ENCODE results near the gene KHDRBS1.
"Not testable (repeated sequence)": the region's sequence is repeated elsewhere in the genome, so short reads cannot be mapped to it uniquely, and the experiment has no call there.

Gene KHDRBS1

DNA sequence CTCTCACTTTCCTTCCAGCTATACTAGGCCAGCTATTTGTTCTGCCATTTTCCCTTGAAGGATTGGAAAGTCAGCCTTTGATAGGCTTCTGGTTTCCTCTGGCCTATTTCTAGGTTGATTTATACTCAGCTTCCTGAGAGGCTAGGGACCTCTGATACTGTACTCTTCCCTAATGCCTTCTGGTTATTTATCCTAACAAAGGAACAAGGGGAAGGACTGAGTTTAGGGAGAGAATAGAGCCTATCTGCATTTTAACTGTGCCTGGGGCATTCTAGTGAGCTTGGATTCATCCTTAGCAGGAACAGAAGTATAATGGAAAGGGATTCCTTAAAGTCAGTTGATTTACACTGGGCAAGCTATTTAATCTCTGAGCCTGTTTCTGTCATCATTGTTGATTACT is 47.2 kb downstream of the KHDRBS1 start:
- CTCF ChIA-PET: interaction anchor here (0.7 to 2.8 kb wide), 3 partner anchors 7 to 84 kb away, joined by 4 to 14 read pairs (median 6); no protein-coding TSS in a partner anchor
- no peaks in the 10 kb centered on the region for H3K9me3 Mint-ChIP-seq
- H3K27me3 Mint-ChIP-seq: no peaks in the 10 kb centered on the region
- peaks cover 7% of the 10 kb centered on the region for H3K4me1 Mint-ChIP-seq
- peaks cover 42% of the 10 kb centered on the region for H3K36me3 Mint-ChIP-seq
- no peak overlapping the region for H3K4me3 Mint-ChIP-seq
- DNase-seq: no peak
- H3K27ac Mint-ChIP-seq: no peak overlapping the region

DNA sequence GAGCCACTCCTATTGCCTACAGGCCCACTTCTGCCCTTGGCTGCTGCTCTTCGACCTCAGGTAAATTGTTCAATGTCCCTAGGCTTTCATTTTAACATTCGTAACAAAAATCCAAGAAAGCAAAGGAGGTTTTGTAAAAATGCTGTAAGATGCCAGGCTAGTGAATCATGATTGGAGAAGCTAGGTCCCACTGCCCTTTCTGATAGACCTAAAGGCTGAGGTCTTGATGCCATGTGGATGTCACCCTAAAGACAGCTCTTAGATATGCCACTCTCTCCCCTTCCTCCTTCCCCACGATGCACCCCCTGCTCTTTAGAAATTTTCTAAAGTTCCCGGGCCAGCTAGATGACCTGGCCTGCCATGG is 49.2 kb downstream of the KHDRBS1 start:
- no peak for DNase-seq
- CTCF ChIA-PET: interaction anchor here (0.6 to 2.8 kb wide), 12 partner anchors 9 to 398 kb away, joined by 3 to 14 read pairs (median 4); partner anchors contain the start of genes SPOCD1 and TMEM39B
- no peaks in the 10 kb centered on the region for H3K9me3 Mint-ChIP-seq
- peak overlapping the region; percentile 52 for H3K27ac Mint-ChIP-seq
- no peak overlapping the region for H3K4me3 Mint-ChIP-seq
- peaks cover 20% of the 10 kb centered on the region for H3K4me1 Mint-ChIP-seq
- peaks cover 5% of the 10 kb centered on the region for H3K27me3 Mint-ChIP-seq
- H3K36me3 Mint-ChIP-seq: peaks cover 31% of the 10 kb centered on the region

DNA sequence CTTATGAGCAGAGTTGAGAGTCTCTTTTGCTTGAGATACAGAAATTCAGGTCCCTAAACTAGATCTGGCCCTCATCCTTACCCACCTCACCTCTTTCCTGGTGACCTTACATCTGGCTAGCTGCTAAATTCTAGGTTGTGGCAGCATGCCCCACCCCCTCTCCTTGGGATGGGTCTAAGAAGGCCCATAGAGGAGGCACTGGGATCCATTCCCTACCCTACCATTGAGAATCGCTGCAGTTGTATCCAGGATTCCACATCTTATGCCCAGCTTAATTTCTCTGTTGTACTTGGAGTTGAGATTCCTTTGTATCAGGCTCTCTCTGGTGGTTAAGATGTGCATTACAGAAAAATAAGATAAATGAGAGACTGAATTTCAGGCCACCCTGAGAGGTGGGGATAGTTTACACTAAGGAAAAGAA is 49.6 kb downstream of the KHDRBS1 start:
- CTCF ChIA-PET: interaction anchor here (0.6 to 2.8 kb wide), 10 partner anchors 9 to 399 kb away, joined by 3 to 14 read pairs (median 4); partner anchors contain the start of genes SPOCD1 and TMEM39B
- H3K27me3 Mint-ChIP-seq: peaks cover 9% of the 10 kb centered on the region
- H3K9me3 Mint-ChIP-seq: no peaks in the 10 kb centered on the region
- no peak for DNase-seq
- peak overlapping the region; percentile 60 for H3K27ac Mint-ChIP-seq
- H3K36me3 Mint-ChIP-seq: peaks cover 29% of the 10 kb centered on the region
- H3K4me3 Mint-ChIP-seq: no peak overlapping the region
- peaks cover 22% of the 10 kb centered on the region for H3K4me1 Mint-ChIP-seq

DNA sequence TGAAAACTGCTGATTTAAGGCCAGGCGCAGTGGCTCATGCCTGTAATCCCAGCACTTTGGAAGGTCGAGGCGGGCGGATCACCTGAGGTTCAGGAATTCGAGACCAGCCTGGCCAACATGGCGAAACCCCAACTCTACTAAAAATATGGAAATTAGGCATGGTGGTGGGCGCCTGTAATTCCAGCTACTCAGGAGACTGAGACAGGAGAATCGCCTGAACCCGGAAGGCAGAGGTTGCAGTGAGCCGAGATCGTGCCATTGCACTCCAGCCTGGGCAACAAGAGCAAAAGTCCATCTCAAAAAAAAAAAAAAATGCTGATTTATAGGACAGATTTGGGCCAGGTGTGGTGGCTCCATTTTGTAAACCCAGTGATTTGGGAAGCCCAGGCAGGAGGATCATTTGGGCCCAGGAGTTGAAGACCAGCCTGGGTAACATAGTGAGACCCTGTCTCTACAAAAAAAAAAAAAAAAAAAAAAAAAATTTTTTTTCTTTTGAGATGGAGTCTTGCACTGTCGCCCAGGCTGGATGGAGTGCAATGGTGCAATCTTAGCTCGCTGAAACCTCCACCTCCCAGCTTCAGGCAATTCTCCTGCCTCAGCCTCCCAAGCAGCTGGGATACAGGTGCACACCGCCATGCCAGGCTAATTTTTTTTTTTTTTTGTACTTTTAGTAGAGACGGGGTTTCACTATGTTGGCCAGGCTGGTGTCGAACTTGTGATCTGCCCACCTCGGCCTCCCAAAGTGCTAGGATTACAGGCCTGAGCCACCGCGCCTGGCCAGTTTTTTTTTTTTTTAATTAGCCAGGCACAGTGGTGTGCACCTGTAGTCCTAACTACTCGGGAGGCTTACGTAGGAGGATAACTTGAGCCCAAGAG is 52.2 kb downstream of the KHDRBS1 start:
- H3K4me1 Mint-ChIP-seq: peaks cover 33% of the 10 kb centered on the region
- not testable (repeated sequence) for DNase-seq, H3K4me3 Mint-ChIP-seq, H3K27ac Mint-ChIP-seq, H3K9me3 Mint-ChIP-seq
- peaks cover 15% of the 10 kb centered on the region for H3K36me3 Mint-ChIP-seq
- CTCF ChIA-PET: interaction anchor here (0.6 to 1.0 kb wide), 6 partner anchors 15 to 350 kb away, joined by 3 read pairs; no protein-coding TSS in a partner anchor
- H3K27me3 Mint-ChIP-seq: peaks cover 28% of the 10 kb centered on the region

DNA sequence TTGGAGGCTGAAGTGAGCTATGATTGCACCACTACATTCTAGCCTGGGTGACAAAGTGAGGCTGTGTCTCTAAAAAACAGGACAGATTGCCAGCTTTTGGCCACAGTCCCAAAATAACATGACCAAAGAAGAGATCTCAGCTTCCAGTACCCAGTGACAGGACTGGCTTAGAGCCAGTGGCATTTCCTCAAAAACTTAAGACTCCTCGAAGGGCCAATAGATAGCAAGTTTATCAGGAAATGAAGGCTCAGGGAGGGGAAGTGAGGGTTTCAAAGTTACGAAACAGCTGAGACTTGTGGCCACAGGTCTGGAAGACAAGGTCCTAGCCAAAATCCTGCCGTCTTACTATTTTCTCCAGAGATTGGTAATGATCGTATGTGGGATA is 52.8 kb downstream of the KHDRBS1 start:
- Mint-ChIP-seq H3K4me3 (no peak overlapping the region), H3K27ac (peak overlapping the region; percentile 3), H3K27me3 (peaks cover 28% of the 10 kb centered on the region), H3K9me3 (no peaks in the 10 kb centered on the region), H3K4me1 (peaks cover 33% of the 10 kb centered on the region), H3K36me3 (peaks cover 10% of the 10 kb centered on the region)
- CTCF ChIA-PET: interaction anchor here (0.7 to 1.0 kb wide), 3 partner anchors 14 to 351 kb away, joined by 3 read pairs; no protein-coding TSS in a partner anchor
- DNase-seq: no peak

DNA sequence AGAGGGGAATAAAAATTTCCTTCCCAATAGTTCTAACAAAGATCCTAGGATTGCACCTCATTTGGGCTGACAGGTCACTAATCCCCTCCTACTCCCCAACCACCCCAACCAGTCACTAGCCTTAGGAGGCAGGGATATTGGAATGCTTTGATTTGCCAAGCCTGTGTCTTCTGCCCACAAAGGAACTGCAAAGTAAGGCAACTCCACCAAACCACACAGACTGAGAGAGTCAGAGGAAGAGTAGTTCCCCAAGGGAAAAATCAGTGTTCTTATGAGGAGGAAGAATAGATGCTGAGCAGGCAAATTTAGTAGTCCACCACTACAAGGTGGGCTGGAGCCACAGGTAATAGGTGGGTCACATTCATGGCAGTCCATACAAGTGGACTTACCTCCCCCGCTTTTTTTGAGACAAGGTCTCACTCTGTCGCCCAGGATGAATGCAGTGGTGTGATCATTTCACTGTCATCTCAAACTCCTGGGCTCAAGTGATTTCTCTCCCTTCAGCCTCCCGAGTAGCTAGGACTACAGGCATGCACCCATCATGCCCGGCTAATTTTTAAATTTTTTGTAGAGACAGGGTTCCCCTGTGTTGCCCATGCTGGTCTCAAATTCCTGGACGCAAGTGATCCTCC is 55.4 kb downstream of the KHDRBS1 start:
- Mint-ChIP-seq H3K4me1 (peaks cover 52% of the 10 kb centered on the region), H3K4me3 (no peak overlapping the region), H3K27ac (no peak overlapping the region), H3K9me3 (no peaks in the 10 kb centered on the region), H3K36me3 (no peaks in the 10 kb centered on the region), H3K27me3 (peaks cover 28% of the 10 kb centered on the region)
- CTCF ChIA-PET: interaction anchor here (0.7 kb wide), 1 partner anchor 253 kb away, joined by 3 read pairs; no protein-coding TSS in a partner anchor
- DNase-seq: no peak

DNA sequence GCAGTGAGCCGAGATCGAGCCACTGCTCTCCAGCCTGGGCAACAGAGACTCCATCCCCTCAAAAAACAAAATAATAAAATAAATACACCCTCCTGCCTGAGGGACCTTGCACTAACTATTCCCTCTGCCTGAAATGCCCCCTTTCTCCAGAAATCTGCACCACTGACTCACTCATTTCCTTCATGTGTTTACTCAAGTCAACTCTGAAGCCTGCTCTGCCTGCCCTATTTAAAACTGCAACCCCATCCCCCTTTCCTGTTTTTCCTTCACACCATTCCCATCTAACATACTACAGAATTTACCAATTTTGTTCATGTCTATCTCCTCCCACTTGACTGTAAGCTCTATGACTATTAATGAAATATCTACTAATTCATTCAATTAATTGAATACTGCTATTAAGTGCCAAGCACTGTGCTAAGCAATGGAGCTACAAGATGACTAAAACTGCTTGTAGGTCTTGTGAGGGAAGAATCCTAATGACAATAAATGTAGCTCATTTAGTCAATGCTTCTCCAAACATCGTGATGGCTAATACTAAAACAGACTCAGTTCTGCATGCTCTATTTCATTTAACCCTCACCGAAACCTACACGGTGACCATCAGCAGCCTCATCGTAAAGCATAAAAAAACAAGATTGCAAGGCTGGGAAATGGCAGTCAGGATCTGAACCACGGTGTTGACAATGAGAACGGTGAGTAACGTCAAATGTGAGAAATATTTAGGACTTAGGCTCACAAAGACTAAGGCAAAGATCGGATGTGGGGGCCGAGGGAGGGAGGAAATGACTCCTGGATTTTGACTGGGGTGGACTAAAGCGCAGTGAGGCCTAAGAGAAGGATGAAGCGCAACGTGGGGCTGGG is 58.3 kb downstream of the KHDRBS1 start:
- Mint-ChIP-seq H3K27ac (peak overlapping the region; percentile 90), H3K4me3 (peak overlapping the region; percentile 78), H3K9me3 (no peaks in the 10 kb centered on the region), H3K27me3 (peaks cover 26% of the 10 kb centered on the region), H3K4me1 (peaks cover 54% of the 10 kb centered on the region), H3K36me3 (peaks cover 15% of the 10 kb centered on the region)
- CTCF ChIA-PET: interaction anchor here (1.1 to 1.8 kb wide), 2 partner anchors 9 to 37 kb away, joined by 3 to 8 read pairs; no protein-coding TSS in a partner anchor
- DNase-seq: no peak

DNA sequence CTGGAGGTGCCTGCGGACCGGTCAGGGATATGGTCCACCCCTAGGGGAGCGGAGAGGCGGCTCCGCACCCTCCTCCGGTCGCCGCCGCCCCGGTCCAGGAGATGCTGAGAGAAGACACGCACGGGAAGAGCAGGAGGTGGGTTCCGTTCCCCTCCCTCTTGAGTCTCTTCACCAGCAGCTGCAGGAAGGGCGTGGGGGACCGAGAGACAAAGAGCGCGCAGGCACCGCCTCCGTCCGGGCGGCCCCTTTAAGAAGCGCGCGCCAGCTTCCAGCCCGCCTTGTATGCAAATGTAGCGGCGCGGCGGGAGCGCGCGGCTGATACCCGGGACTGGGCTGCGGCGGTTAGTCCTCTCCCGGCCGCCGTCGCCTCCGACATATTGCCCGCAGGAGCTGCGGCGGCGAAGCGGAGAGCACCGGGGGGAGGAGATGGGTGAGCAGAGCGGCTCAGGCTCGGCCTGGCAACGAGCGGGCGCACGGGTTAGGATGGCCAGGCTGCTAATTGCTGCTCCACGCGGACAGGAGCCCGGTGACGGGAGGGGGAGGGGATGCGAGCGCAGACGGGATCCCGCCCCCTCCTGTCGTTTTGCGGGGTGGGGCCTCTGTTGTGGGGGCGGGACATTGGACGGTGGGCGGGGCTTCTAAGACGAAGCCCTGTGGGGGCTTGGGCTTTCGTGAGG is 59.1 kb downstream of the KHDRBS1 start, which contains the start of gene TMEM39B:
Gene TMEM39B (plus strand): TSS at position 318 of the 677 bp plus-strand sequence. CDS start 109 bp downstream, at position 427.
- peaks cover 55% of the 10 kb centered on the region for H3K4me1 Mint-ChIP-seq
- peak; percentile 96 for DNase-seq
- H3K9me3 Mint-ChIP-seq: no peaks in the 10 kb centered on the region
- H3K27ac Mint-ChIP-seq: peak within 1 kb of the TSS; percentile 90
- peak within 1 kb of the TSS; percentile 78 for H3K4me3 Mint-ChIP-seq
- CTCF ChIA-PET: interaction anchor here (0.6 to 1.8 kb wide), 6 partner anchors 10 to 176 kb away, joined by 3 to 8 read pairs (median 3); no protein-coding TSS in a partner anchor
- peaks cover 23% of the 10 kb centered on the region for H3K27me3 Mint-ChIP-seq
- H3K36me3 Mint-ChIP-seq: peaks cover 21% of the 10 kb centered on the region

DNA sequence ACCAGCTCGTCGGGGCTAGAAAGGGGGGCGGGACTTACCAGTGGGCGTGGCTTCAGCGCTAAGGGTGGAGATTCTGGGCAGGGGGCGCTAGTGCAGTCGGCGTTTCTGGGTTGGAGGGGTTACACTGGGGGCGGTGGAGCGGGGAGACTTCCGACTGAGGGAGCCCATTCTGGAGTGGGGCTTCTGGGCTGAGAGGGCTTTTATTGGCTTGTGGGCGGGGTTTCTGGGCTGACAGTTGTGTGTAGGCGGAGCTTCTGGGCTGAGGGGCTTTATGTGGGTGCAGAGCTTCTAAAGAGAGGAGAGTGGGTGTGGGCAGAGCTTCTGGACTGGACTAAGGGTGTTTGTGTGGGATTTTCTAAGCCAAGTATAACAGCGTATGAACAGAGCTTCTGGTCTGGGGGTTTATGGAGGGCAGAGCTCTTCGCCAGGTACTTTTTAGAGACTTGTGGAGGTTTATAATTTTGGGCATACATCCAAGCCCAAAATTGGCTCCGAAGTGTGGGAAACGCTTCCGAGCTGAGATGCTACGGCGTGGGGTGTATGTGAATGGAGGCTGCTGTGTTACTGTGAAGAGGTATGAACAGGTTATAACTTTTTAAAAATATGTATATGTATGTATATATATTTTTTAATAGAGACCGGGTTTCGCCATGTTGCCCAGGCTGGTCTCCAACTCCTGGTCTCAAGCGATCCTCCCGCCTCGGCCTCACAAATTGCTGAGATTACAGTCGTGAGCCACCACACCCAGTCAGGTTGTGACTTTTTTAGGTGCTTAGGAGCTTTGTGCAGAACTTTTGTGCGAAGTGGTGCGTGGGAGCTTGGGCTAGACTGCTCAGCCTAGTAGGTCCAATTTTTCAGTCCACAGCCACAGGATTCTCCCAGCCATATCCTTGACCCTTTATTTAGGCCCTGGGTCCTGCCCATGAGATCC is 59.9 kb downstream of the KHDRBS1 start:
- Mint-ChIP-seq H3K27me3 (peaks cover 17% of the 10 kb centered on the region), H3K4me3 (peak overlapping the region; percentile 78), H3K36me3 (peaks cover 25% of the 10 kb centered on the region), H3K4me1 (peaks cover 51% of the 10 kb centered on the region), H3K9me3 (no peaks in the 10 kb centered on the region), H3K27ac (peak overlapping the region; percentile 90)
- DNase-seq: peak; percentile 92
- CTCF ChIA-PET: interaction anchor here (0.6 to 2.0 kb wide), 7 partner anchors 11 to 175 kb away, joined by 3 to 10 read pairs (median 3); partner anchors contain the start of gene KPNA6

DNA sequence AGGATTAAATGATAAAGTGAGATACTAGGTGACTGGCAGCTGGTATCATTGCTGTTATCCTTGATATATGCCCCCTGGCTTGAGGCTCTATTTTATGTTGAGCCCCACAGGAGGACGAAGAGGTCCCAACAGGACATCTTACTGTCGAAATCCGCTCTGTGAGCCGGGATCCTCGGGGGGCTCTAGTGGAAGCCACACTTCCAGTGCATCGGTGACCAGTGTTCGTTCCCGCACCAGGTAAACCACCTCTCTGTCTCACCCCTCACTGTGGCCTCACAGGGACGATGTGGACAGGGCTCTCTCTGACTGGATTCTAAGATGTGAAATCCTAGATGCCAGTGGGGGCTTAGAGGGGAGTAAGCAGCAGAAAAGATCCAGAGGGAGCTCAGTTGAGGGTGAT is 61.2 kb downstream of the KHDRBS1 start:
- Mint-ChIP-seq H3K27me3 (peaks cover 9% of the 10 kb centered on the region), H3K9me3 (no peaks in the 10 kb centered on the region), H3K4me1 (peaks cover 47% of the 10 kb centered on the region), H3K4me3 (peak overlapping the region; percentile 40), H3K27ac (no peak overlapping the region), H3K36me3 (peaks cover 28% of the 10 kb centered on the region)
- CTCF ChIA-PET: interaction anchor here (1.2 to 2.0 kb wide), 2 partner anchors 34 to 36 kb away, joined by 3 to 10 read pairs; partner anchors contain the start of gene KPNA6
- DNase-seq: no peak

DNA sequence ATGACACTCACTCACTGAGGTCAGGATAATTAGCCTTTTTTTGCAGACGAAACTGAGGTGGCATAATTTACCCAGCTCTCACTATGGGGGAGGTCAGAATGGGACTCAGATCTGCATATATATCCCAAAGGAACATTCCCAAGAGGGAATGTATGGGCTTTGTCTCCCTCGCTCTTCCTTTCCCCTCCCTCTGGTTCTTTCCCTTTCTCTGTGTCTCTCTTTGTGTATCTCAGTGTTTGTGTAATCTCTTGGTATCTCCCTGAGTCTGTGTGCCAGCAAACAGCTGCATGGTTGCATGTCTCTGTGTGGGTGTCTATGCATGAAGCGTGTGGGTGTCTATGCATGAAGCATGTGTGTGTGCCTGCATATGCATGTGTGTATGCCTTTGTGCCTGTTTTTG is 63.8 kb downstream of the KHDRBS1 start:
- H3K9me3 Mint-ChIP-seq: no peaks in the 10 kb centered on the region
- CTCF ChIA-PET: no interaction called here
- no peaks in the 10 kb centered on the region for H3K27me3 Mint-ChIP-seq
- no peak for DNase-seq
- H3K4me3 Mint-ChIP-seq: no peak overlapping the region
- peaks cover 39% of the 10 kb centered on the region for H3K4me1 Mint-ChIP-seq
- peaks cover 38% of the 10 kb centered on the region for H3K36me3 Mint-ChIP-seq
- no peak overlapping the region for H3K27ac Mint-ChIP-seq

DNA sequence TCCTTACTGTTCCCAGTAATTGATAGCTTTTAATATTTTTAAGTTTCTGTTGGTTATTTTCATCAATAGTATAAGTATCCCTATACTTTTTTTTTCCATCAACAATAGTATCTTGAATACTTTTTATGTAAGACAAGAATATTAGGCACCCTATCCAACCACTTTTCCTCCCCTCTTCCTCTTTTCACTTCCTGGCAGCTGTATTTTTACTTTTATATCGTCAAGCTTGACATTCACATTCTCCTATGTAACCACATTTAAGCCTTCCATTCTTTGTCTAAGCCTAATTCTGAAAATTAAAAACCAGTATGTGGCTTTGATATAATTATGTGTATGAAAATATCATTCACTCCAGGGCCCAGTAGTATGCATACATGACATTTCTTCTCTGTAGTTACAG is 68.4 kb downstream of the KHDRBS1 start:
- Mint-ChIP-seq H3K27ac (no peak overlapping the region), H3K4me3 (no peak overlapping the region), H3K9me3 (no peaks in the 10 kb centered on the region), H3K27me3 (no peaks in the 10 kb centered on the region), H3K4me1 (peaks cover 9% of the 10 kb centered on the region), H3K36me3 (peaks cover 44% of the 10 kb centered on the region)
- CTCF ChIA-PET: interaction anchor here (1.1 kb wide), 1 partner anchor 27 kb away, joined by 3 read pairs; no protein-coding TSS in a partner anchor
- no peak for DNase-seq
